Nephron (organoid): ENCODE results near the gene SLC2A13.

Experiments
- H3K27ac Mint-ChIP-seq, 3 experiments: 2 replicates each; pipeline ENCODE4 v1.8.0; 2020; ENCODE audit warnings: mixed read lengths in 3 of 3, mild to moderate bottlenecking in 2 of 3, moderate library complexity in 1 of 3
- H3K27me3 Mint-ChIP-seq: 2 replicates; pipeline ENCODE4 v1.8.0; 2021; ENCODE audit warnings: low read depth, mild to moderate bottlenecking, moderate library complexity, mixed read lengths
- H3K36me3 Mint-ChIP-seq: 2 replicates; pipeline ENCODE4 v1.8.0; 2020; ENCODE audit warnings: low read depth, mixed read lengths
- H3K4me1 Mint-ChIP-seq: 2 replicates; pipeline ENCODE4 v1.8.0; 2020; ENCODE audit warnings: mixed read lengths
- H3K4me3 Mint-ChIP-seq, 3 experiments: 2 replicates each; pipeline ENCODE4 v1.8.0; 2020; ENCODE audit warnings: mild to moderate bottlenecking in 3 of 3, mixed read lengths in 3 of 3, moderate library complexity in 2 of 3
- H3K9me3 Mint-ChIP-seq: 2 replicates; pipeline ENCODE4 v1.8.0; 2020; ENCODE audit warnings: mixed read lengths
- TF ChIP-seq, protein P1 (sequence below), 3 experiments: fragments of 200-600 bp; sonication (generic); IDR thresholded peaks; one replicate each; pipeline ENCODE4 v1.5.0; 2021; ENCODE audit warnings: antibody characterized with exemption in 3 of 3; ENCODE audit not compliant: unreplicated experiment in 3 of 3

The SLC2A13 gene

DNA sequence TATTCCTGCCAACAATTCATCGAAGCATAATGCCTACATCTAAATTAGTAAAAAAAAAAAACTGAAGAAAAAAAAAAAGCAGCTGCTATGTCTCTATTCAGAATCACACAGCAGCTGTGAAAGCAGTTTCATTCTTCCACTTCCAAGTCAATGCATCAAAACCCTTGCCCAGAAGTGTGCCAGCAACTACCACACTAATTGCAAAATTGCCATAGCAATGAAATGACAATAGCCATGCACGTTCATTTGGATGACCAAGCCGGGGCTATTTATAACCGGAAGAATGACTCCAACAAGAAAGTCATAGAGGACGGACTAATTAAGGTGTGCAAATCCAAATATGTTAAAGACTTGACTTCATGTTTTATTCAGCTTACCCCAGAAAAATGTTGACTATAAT lies 42.5 kb downstream of the SLC2A13 start:
- Mint-ChIP-seq H3K4me3 (no peak overlapping the region), H3K9me3 (no peaks in the 10 kb centered on the region), H3K36me3 (no peaks in the 10 kb centered on the region), H3K4me1 (peaks cover 8% of the 10 kb centered on the region), H3K27me3 (no peaks in the 10 kb centered on the region), H3K27ac (no peak overlapping the region)
- TF ChIP-seq, protein P1, sequence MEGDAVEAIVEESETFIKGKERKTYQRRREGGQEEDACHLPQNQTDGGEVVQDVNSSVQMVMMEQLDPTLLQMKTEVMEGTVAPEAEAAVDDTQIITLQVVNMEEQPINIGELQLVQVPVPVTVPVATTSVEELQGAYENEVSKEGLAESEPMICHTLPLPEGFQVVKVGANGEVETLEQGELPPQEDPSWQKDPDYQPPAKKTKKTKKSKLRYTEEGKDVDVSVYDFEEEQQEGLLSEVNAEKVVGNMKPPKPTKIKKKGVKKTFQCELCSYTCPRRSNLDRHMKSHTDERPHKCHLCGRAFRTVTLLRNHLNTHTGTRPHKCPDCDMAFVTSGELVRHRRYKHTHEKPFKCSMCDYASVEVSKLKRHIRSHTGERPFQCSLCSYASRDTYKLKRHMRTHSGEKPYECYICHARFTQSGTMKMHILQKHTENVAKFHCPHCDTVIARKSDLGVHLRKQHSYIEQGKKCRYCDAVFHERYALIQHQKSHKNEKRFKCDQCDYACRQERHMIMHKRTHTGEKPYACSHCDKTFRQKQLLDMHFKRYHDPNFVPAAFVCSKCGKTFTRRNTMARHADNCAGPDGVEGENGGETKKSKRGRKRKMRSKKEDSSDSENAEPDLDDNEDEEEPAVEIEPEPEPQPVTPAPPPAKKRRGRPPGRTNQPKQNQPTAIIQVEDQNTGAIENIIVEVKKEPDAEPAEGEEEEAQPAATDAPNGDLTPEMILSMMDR (IDR thresholded peaks at IDR 0.05; ENCODE audit: unreplicated experiment in 3 of 3): no peak

GRCh38 chr12:40058721-40059190 lies 47.1 kb downstream of the SLC2A13 start:
- H3K9me3 Mint-ChIP-seq: no peaks in the 10 kb centered on the region
- H3K27me3 Mint-ChIP-seq: no peaks in the 10 kb centered on the region
- TF ChIP-seq, protein P1 (IDR thresholded peaks at IDR 0.05; ENCODE audit: unreplicated experiment in 3 of 3): no peak
- peaks cover 8% of the 10 kb centered on the region for H3K4me1 Mint-ChIP-seq
- no peak overlapping the region for H3K27ac Mint-ChIP-seq
- no peak overlapping the region for H3K4me3 Mint-ChIP-seq
- no peaks in the 10 kb centered on the region for H3K36me3 Mint-ChIP-seq

DNA sequence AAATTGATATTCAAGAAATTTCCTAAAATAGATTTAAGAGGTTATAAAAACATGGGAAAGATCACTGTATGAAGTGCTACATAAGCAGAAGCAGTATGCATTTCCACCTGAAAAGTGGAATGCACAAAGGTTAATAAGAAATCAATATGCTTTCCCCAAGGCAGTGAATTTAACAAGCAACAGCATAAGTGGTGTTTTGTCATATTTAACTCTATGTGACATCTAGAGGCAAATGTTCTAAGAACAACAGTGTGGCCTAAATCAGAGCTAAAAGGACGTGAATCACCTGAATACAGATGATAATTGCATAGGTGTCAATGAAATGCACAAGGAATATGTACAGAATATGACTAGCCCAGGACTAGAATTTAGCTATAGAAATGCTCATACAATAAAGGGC lies 49.5 kb downstream of the SLC2A13 start:
- H3K36me3 Mint-ChIP-seq: no peaks in the 10 kb centered on the region
- H3K4me1 Mint-ChIP-seq: no peaks in the 10 kb centered on the region
- H3K27me3 Mint-ChIP-seq: no peaks in the 10 kb centered on the region
- TF ChIP-seq, protein P1 (IDR thresholded peaks at IDR 0.05; ENCODE audit: unreplicated experiment in 3 of 3): no peak
- no peak overlapping the region for H3K27ac Mint-ChIP-seq
- H3K4me3 Mint-ChIP-seq: no peak overlapping the region
- H3K9me3 Mint-ChIP-seq: no peaks in the 10 kb centered on the region

- TF ChIP-seq, protein P1 (IDR thresholded peaks at IDR 0.05; ENCODE audit: unreplicated experiment in 3 of 3): no peak
- Mint-ChIP-seq H3K4me3 (no peak overlapping the region), H3K27ac (no peak overlapping the region), H3K4me1 (no peaks in the 10 kb centered on the region), H3K9me3 (no peaks in the 10 kb centered on the region), H3K36me3 (no peaks in the 10 kb centered on the region), H3K27me3 (no peaks in the 10 kb centered on the region)
Measured at GRCh38 chr12:40055776-40056175, 50.1 kb downstream of the SLC2A13 start.

GRCh38 chr12:40055228-40055579 lies 50.7 kb downstream of the SLC2A13 start:
- H3K4me1 Mint-ChIP-seq: no peaks in the 10 kb centered on the region
- no peaks in the 10 kb centered on the region for H3K27me3 Mint-ChIP-seq
- H3K9me3 Mint-ChIP-seq: no peaks in the 10 kb centered on the region

More at GRCh38 chr12:40055228-40055579, 50.7 kb downstream of the SLC2A13 start:
- Mint-ChIP-seq H3K27ac (no peak overlapping the region), H3K4me3 (no peak overlapping the region), H3K36me3 (no peaks in the 10 kb centered on the region)
- TF ChIP-seq, protein P1 (IDR thresholded peaks at IDR 0.05; ENCODE audit: unreplicated experiment in 3 of 3): no peak
